ENCODE results near the gene MYLK. TPM values are rescaled to one million over a fixed set of nuclear protein-coding genes. Genes with fewer than 3 reads are reported as not detected.

The MYLK gene
- total and polyA plus RNA-seq, 2 of the 4 experiments (the other 2 are of a cell fraction) = 299 to 484 TPM

GRCh38 chr3:123568034-123568433 is 316.1 kb downstream of the MYLK start:
- Histone ChIP-seq H4K20me1 (ENCODE audit: insufficient read depth, low read length) (peaks cover 5% of the 10 kb centered on the region), H3K4me2 (ENCODE audit: low read depth, low read length) (no peak overlapping the region), H2BK5ac (ENCODE audit: low read depth, low read length, poor library complexity, severe bottlenecking) (no peak overlapping the region), H2BK120ac (ENCODE audit: low read depth, low read length) (no peak overlapping the region), H2AK9ac (replicated peaks; ENCODE audit: low read depth, low read length, poor library complexity) (no peak overlapping the region), H3K56ac (ENCODE audit: extremely low read depth, insufficient read depth, low read length) (peak overlapping the region; percentile 11; the same call in 1 of the 2 replicates), H3K14ac (replicated peaks; ENCODE audit: low read depth, low read length) (no peak overlapping the region), H3K79me1 (ENCODE audit: low read depth in 1 of 2, low read length in 2 of 2) (peaks cover 10 to 14% of the 10 kb centered on the region in 2 experiments; a peak in 3 of 4 replicates), H3K4me1 (ENCODE audit: control insufficient read depth, insufficient read depth, low read length) (peaks cover 4% of the 10 kb centered on the region), H2BK15ac (ENCODE audit: low read depth, low read length) (no peak overlapping the region), H3K9me3 (ENCODE audit: control insufficient read depth, insufficient read depth, low read length) (no peaks in the 10 kb centered on the region), H3K18ac (ENCODE audit: low read depth, low read length) (no peak overlapping the region), H3K36me3 (ENCODE audit: control insufficient read depth, insufficient read depth, low read length) (peaks cover 7% of the 10 kb centered on the region), H4K8ac (ENCODE audit: low read depth in 2 of 2, low read length in 2 of 2) (no peak overlapping the region), H4K91ac (ENCODE audit: insufficient read depth, low read depth, low read length) (no peak overlapping the region), H3K4me3 (ENCODE audit: insufficient read depth, low read depth, low read length) (no peak overlapping the region), H3K4ac (ENCODE audit: low read depth, low read length) (no peak overlapping the region), H3K9ac (ENCODE audit: low read depth, low read length) (no peak overlapping the region), H3K23ac (ENCODE audit: low read depth, low read length) (peak overlapping the region; percentile 55), H3K9me1 (ENCODE audit: insufficient read depth, low read length) (peaks cover 10% of the 10 kb centered on the region), H2AFZ (replicated peaks; ENCODE audit: low read length, poor library complexity) (peak overlapping the region; percentile 29), H2BK20ac (ENCODE audit: low read depth, low read length) (no peak overlapping the region), H2AK5ac (ENCODE audit: low read depth, low read length) (no peak overlapping the region), H3K27ac (ENCODE audit: insufficient read depth, low read length) (no peak overlapping the region), H4K5ac (ENCODE audit: low read depth, low read length) (no peak overlapping the region), H3K27me3 (ENCODE audit: control insufficient read depth, insufficient read depth, low read length) (no peaks in the 10 kb centered on the region)
- dilution Hi-C loops (cut with HindIII; ENCODE audit: low sequenced_read_pairs, unreplicated experiment) (no loop called here), in situ Hi-C loops (cut with MboI; ENCODE audit: low sequenced_read_pairs) (no loop called here), intact Hi-C loops (cut with micrococcal nuclease) (no loop called here)
- BruUV-seq (replicated peaks) = no TSS peak
- ChIA-PET POLR2A (ENCODE audit: unreplicated experiment) (no interaction called here), CTCF (interaction anchor here (0.9 kb wide), 1 partner anchor 9 kb away, joined by 3 read pairs; no protein-coding TSS in a partner anchor)
- no peak for DNase-seq
- TF ChIP-seq RCOR1 (IDR thresholded peaks at IDR 0.05; ENCODE audit: insufficient replicate concordance, low read length) (no peak), RAD21 (IDR thresholded peaks at IDR 0.05; ENCODE audit: low read length) (no peak), RFX5 (IDR thresholded peaks at IDR 0.05; ENCODE audit: low read depth, low read length) (no peak), BHLHE40 (IDR thresholded peaks at IDR 0.05; ENCODE audit: low read depth, low read length) (no peak), CTCF (conservative IDR thresholded peaks at IDR 0.05; ENCODE audit: low read depth, low read length) (no peak), MAFK (IDR thresholded peaks at IDR 0.05; ENCODE audit: low read depth, low read length) (no peak), ELK1 (IDR thresholded peaks at IDR 0.05; ENCODE audit: borderline replicate concordance, low read depth, low read length) (no peak), CEBPB (IDR thresholded peaks at IDR 0.05; ENCODE audit: low read depth, low read length) (no peak), MAZ (IDR thresholded peaks at IDR 0.05; ENCODE audit: borderline replicate concordance, low read depth, low read length) (no peak), SMC3 (IDR thresholded peaks at IDR 0.05; ENCODE audit: low read depth, low read length) (no peak), USF2 (IDR thresholded peaks at IDR 0.05; ENCODE audit: low read depth, low read length) (no peak), CHD1 (IDR thresholded peaks at IDR 0.05; ENCODE audit: low read depth, low read length) (no peak), POLR2A (IDR thresholded peaks at IDR 0.05; ENCODE audit: low read depth, low read length) (no peak), NFE2L2 (IDR thresholded peaks at IDR 0.05; ENCODE audit: low read depth, low read length) (no peak), MXI1 (IDR thresholded peaks at IDR 0.05; ENCODE audit: borderline replicate concordance, low read depth, low read length) (no peak), FOS (IDR thresholded peaks at IDR 0.05; ENCODE audit: low read depth, low read length) (no peak)
- peak; percentile 79 for ATAC-seq (ENCODE audit: low read depth)
- 96% methylated on average over 4 of the region's 7 CpGs; no CpG with 5 or more reads in 1 of the 2 experiments for WGBS, 2 experiments (ENCODE audit: extremely low coverage in 2 of 2, insufficient read length in 1 of 2)

All from IMR-90 (cell line).